Prostate gland (tissue), 2 donors: Measurements from ENCODE around the gene SLC16A2. TPM values are rescaled to one million over a fixed set of nuclear protein-coding genes. Genes with fewer than 3 reads are reported as not detected.

Experiments used
- DNase-seq: peaks from one replicate; pipeline ENCODE4 v3.0.0-alpha.2; 2019; ENCODE audit warnings: low spot score
- H3K27ac ChIP-seq, 2 donors: fragments of 200-600 bp; sonication (generic); 2 replicates each; pipeline ENCODE4 v1.5.1; 2017 to 2019
- H3K27me3 ChIP-seq: fragments of 200-600 bp; sonication (generic); replicated peaks from 2 replicates; pipeline ENCODE4 v1.5.1; 2019; ENCODE audit not compliant: insufficient read depth
- H3K36me3 ChIP-seq, 2 donors: fragments of 200-600 bp; sonication (generic); 1 replicate in 1 of 2; 2 replicates in 1 of 2; pipeline versions ENCODE4 v1.5.1 to v1.8.1; 2017 to 2019
- H3K4me1 ChIP-seq: fragments of 200-600 bp; sonication (generic); replicated peaks from 2 replicates; pipeline ENCODE4 v1.5.1; 2019
- H3K4me3 ChIP-seq, 2 donors: fragments of 200-600 bp; sonication (generic); 2 replicates each; pipeline ENCODE4 v1.5.1; 2017 to 2019
- H3K9me3 ChIP-seq: fragments of 200-600 bp; sonication (generic); 2 replicates; pipeline ENCODE4 v1.5.1; 2017
- CTCF ChIP-seq, 4 experiments: fragments of 200-600 bp in 2 of 4; fragments of 450-650 bp in 2 of 4; sonication (generic) in 2 of 4; IDR thresholded peaks; 1 replicate in 3 of 4; 2 replicates in 1 of 4; pipeline ENCODE4 v1.5.1; 2016 to 2019; ENCODE audit warnings: antibody characterized with exemption in 4 of 4, mild to moderate bottlenecking in 2 of 4, moderate library complexity in 2 of 4
- POLR2A ChIP-seq: fragments of 450-650 bp; IDR thresholded peaks from one replicate; pipeline ENCODE4 v1.6.1; 2016; ENCODE audit warnings: antibody characterized with exemption, mild to moderate bottlenecking
- POLR2AphosphoS5 ChIP-seq: sonication (generic); formaldehyde crosslinking; IDR thresholded peaks from one replicate; pipeline ENCODE4 v1.6.1; 2017; ENCODE audit warnings: antibody characterized with exemption
- WGBS: methylation state at CpG from one replicate; pipeline ENCODE4 v1.1.5; 2018; 5-methylcytosine and 5-hydroxymethylcytosine counted together
- intact Hi-C: fragments of 100-400 bp; cut with DNase I; formaldehyde crosslinking; loops from one replicate; pipeline ENCODE4 v1.14.2; 2022
- total RNA-seq, 2 donors: library from RNA; depleted of rRNA; stranded (reverse); fragments of >200 nt; gene quantifications; one replicate each; pipeline ENCODE4 v1.1.0, GENCODE V29; 2016

Gene SLC16A2
- total RNA-seq, 2 donors from 2014 or later, result 8.7 to 9.3 TPM

- H3K36me3 ChIP-seq, result no peaks in the 10 kb centered on the region
- WGBS, result 96% methylated on average over 7 of the region's 7 CpGs
- H3K4me3 ChIP-seq, result no peak overlapping the region
- no peaks in the 10 kb centered on the region for H3K9me3 ChIP-seq
- H3K4me1 ChIP-seq, result no peaks in the 10 kb centered on the region
- DNase-seq, result no peak
- no peak for TF ChIP-seq POLR2A
- TF ChIP-seq CTCF (IDR thresholded peaks at IDR 0.05), result no peak
- no peak for TF ChIP-seq POLR2AphosphoS5
- no peaks in the 10 kb centered on the region for H3K27me3 ChIP-seq
- no peak overlapping the region for H3K27ac ChIP-seq
- intact Hi-C loops, result loop anchor here (10.0 kb wide), 1 partner anchor 106 kb away; the partner anchor contains the start of gene SLC16A2
Measured at GRCh38 chrX:74531081-74531480, 109.8 kb downstream of the SLC16A2 start.

- 77% methylated on average over 1 of the region's 2 CpGs for WGBS
- H3K36me3 ChIP-seq, result no peaks in the 10 kb centered on the region
- DNase-seq, result no peak
- H3K4me3 ChIP-seq, result no peak overlapping the region
- no peaks in the 10 kb centered on the region for H3K4me1 ChIP-seq
- intact Hi-C loops, result loop anchor here (5.0 to 10.0 kb wide), 2 partner anchors 110 to 152 kb away; partner anchors contain the start of gene SLC16A2
- no peaks in the 10 kb centered on the region for H3K9me3 ChIP-seq
- no peaks in the 10 kb centered on the region for H3K27me3 ChIP-seq
- H3K27ac ChIP-seq, result no peak overlapping the region
- TF ChIP-seq CTCF (IDR thresholded peaks at IDR 0.05) (no peak), POLR2A (no peak), POLR2AphosphoS5 (no peak)
Measured at GRCh38 chrX:74534569-74535038, 113.3 kb downstream of the SLC16A2 start.

DNA sequence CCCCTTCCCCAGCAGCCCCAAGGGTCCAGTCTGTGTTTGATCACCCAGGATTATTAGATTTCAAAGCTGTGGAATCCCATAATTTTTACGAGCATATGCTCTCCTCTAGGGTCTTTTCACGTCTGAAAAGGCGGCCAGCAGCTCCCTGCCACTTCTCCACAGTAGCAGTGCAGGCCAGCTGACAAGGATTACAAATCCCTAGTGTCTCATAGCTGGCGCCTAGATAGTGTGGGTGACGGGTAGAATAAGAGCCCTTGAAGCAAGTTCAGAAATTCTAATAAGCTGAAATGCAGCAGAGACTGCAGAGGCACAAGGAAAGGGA lies 113.8 kb downstream of the SLC16A2 start:
- DNase-seq, result no peak
- no peaks in the 10 kb centered on the region for H3K4me1 ChIP-seq
- TF ChIP-seq CTCF (IDR thresholded peaks at IDR 0.05) (no peak), POLR2AphosphoS5 (no peak), POLR2A (no peak)
- H3K4me3 ChIP-seq, result no peak overlapping the region
- intact Hi-C loops, result loop anchor here (5.0 to 10.0 kb wide), 2 partner anchors 110 to 153 kb away; partner anchors contain the start of gene SLC16A2
- H3K9me3 ChIP-seq, result no peaks in the 10 kb centered on the region
- H3K27ac ChIP-seq, result no peak overlapping the region
- no peaks in the 10 kb centered on the region for H3K36me3 ChIP-seq
- H3K27me3 ChIP-seq, result no peaks in the 10 kb centered on the region
- WGBS, result 11% methylated on average over 5 of the region's 5 CpGs

DNA sequence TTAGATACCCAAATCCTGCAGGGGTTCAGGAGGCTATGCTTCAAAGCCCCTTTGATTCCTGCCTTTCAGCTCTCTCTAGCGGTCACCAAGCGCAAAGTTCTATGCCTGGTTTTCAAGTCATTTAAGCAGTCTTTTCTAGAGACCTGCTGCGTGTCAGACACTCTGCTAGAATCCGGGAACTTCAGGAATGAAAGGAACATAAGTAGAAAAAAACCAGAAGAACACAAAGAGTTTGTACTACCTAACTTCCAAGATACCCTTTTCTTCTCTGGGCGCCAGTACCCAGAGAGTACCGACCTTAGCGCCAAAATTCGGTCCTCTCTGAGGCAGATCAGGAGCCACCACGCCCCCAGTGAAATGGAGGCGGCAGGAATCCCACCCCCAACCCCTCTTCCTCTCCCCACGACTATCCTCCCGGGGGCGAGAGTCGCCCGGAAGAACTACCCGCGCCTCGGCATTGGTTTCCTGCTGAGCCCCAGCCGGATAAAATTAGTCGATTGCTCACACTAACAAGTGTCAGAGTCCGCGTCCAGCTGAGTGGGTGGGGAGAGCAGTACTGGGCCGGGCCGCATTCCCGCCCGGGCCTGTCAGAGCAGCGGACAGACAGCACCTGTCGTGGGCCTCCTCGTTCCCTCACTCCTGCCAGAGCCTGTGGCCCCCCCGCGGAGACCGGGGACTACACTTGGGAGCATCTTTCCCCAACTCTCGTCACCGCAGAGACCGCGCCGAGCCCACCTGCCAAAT lies 114.3 kb downstream of the SLC16A2 start:
- intact Hi-C loops, result loop anchor here (5.0 to 10.0 kb wide), 2 partner anchors 111 to 153 kb away; partner anchors contain the start of gene SLC16A2

More for the DNA sequence above, 114.3 kb downstream of the SLC16A2 start:
- Histone ChIP-seq H3K27me3 (no peaks in the 10 kb centered on the region), H3K36me3 (no peaks in the 10 kb centered on the region), H3K27ac (peak overlapping the region; percentile 75 to 77), H3K4me1 (no peaks in the 10 kb centered on the region), H3K9me3 (no peaks in the 10 kb centered on the region), H3K4me3 (peak overlapping the region; percentile 27 to 39)
- DNase-seq, result peak; percentile 54
- WGBS, result 1% methylated on average over 37 of the region's 37 CpGs
- TF ChIP-seq POLR2A (no peak), CTCF (IDR thresholded peaks at IDR 0.05) (peak in 2 of 4 experiments; percentile 29 to 32), POLR2AphosphoS5 (no peak)
